Activated CD8-positive, alpha-beta T cell treated with anti-CD3 and anti-CD28 coated beads for 36 hours (primary cell): ENCODE results near the gene PAIP1. TPM values are rescaled to one million over a fixed set of nuclear protein-coding genes. Genes with fewer than 3 reads are reported as not detected.

Experiments
- ATAC-seq: fragments of 200-7000 bp; cut with Tn5 transposase; one replicate; pipeline ENCODE4 v1.10.0; 2021; ENCODE audit warnings: mild to moderate bottlenecking, moderate library complexity
- CTCF ChIA-PET: fragments of 350-600 bp; sonication (Branson Sonifier 250); formaldehyde crosslinking; loops from one replicate; lab custom pipeline; 2021; ENCODE audit warnings: antibody characterized with exemption; lab: Charles Lee
- POLR2A ChIA-PET: fragments of 350-600 bp; sonication (Branson Sonifier 250); formaldehyde crosslinking; loops from one replicate; lab custom pipeline; 2021; ENCODE audit warnings: antibody characterized with exemption; lab: Charles Lee
- DNase-seq: peaks from one replicate; pipeline ENCODE4 v3.0.0-alpha.2; 2020
- H3K27ac Mint-ChIP-seq: one replicate; pipeline ENCODE4 v1.8.0; 2021; ENCODE audit warnings: mild to moderate bottlenecking, mixed read lengths
- H3K27me3 Mint-ChIP-seq: one replicate; pipeline ENCODE4 v1.8.0; 2021; ENCODE audit warnings: mixed read lengths
- H3K36me3 Mint-ChIP-seq: one replicate; pipeline ENCODE4 v1.8.0; 2021; ENCODE audit warnings: low read depth, mixed read lengths
- H3K4me1 Mint-ChIP-seq: one replicate; pipeline ENCODE4 v1.8.0; 2021; ENCODE audit warnings: low read depth, mixed read lengths
- H3K4me3 Mint-ChIP-seq: one replicate; pipeline ENCODE4 v1.8.0; 2021; ENCODE audit warnings: mild to moderate bottlenecking, moderate library complexity, mixed read lengths
- H3K9me3 Mint-ChIP-seq: one replicate; pipeline ENCODE4 v1.8.0; 2021; ENCODE audit warnings: mixed read lengths
- CTCF ChIP-seq: fragments of 200-600 bp; IDR thresholded peaks from one replicate; pipeline ENCODE4 v1.8.0; 2022; ENCODE audit warnings: antibody characterized with exemption, mild to moderate bottlenecking
- intact Hi-C: fragments of 100-400 bp; cut with micrococcal nuclease; formaldehyde crosslinking; loops from one replicate; pipeline ENCODE4 v1.10.0; 2022
- total RNA-seq, 2 experiments: library from RNA; stranded (reverse); gene quantifications; one replicate each; pipeline ENCODE4 v1.2.3, GENCODE V29; 2021

PAIP1 gene
- total RNA-seq, 2 experiments from 2014 or later = 43.6 to 44.6 TPM

- Mint-ChIP-seq H3K4me1 (peaks cover 20% of the 10 kb centered on the region), H3K4me3 (no peak overlapping the region), H3K27me3 (no peaks in the 10 kb centered on the region), H3K36me3 (peaks cover 41% of the 10 kb centered on the region), H3K9me3 (no peaks in the 10 kb centered on the region), H3K27ac (no peak overlapping the region)
- DNase-seq (no peak), ATAC-seq (no peak)
- POLR2A ChIA-PET = interaction anchor here (1.0 to 1.6 kb wide), 2 partner anchors 9 to 56 kb away, joined by 3 to 7 read pairs; partner anchors contain the start of gene NNT
- CTCF ChIA-PET = no interaction called here
- no peak for TF ChIP-seq CTCF
- intact Hi-C loops = no loop called here
Observed at GRCh38 chr5:43547532-43547931, 9.3 kb downstream of the PAIP1 start.

GRCh38 chr5:43543434-43543833, 13.4 kb downstream of the PAIP1 start:
- Mint-ChIP-seq H3K4me3 (no peak overlapping the region), H3K27me3 (no peaks in the 10 kb centered on the region), H3K36me3 (peaks cover 39% of the 10 kb centered on the region), H3K4me1 (peaks cover 15% of the 10 kb centered on the region), H3K9me3 (no peaks in the 10 kb centered on the region), H3K27ac (no peak overlapping the region)
- DNase-seq (no peak), ATAC-seq (no peak)
- CTCF ChIA-PET = interaction anchor here (0.6 to 1.6 kb wide), 2 partner anchors 41 to 67 kb away, joined by 3 to 4 read pairs; no protein-coding TSS in a partner anchor
- intact Hi-C loops = no loop called here
- TF ChIP-seq CTCF = no peak
- POLR2A ChIA-PET = interaction anchor here (0.9 to 2.1 kb wide), 2 partner anchors 13 to 28 kb away, joined by 3 to 14 read pairs; partner anchors contain the start of genes C5orf34 and PAIP1

- Mint-ChIP-seq H3K4me3 (no peak overlapping the region), H3K36me3 (peaks cover 39% of the 10 kb centered on the region), H3K9me3 (no peaks in the 10 kb centered on the region), H3K27me3 (no peaks in the 10 kb centered on the region), H3K4me1 (peaks cover 13% of the 10 kb centered on the region), H3K27ac (no peak overlapping the region)
- intact Hi-C loops = no loop called here
- DNase-seq (no peak), ATAC-seq (no peak)
- TF ChIP-seq CTCF = no peak
- ChIA-PET POLR2A (interaction anchor here (0.7 to 1.0 kb wide), 3 partner anchors 10 to 18 kb away, joined by 3 to 4 read pairs (median 3); no protein-coding TSS in a partner anchor), CTCF (interaction anchor here (1.4 to 2.5 kb wide), 3 partner anchors 10 to 15 kb away, joined by 3 to 16 read pairs (median 6); no protein-coding TSS in a partner anchor)
Observed at GRCh38 chr5:43540746-43541145, 16.1 kb downstream of the PAIP1 start.

- H3K36me3 Mint-ChIP-seq = peaks cover 41% of the 10 kb centered on the region
- no peak for TF ChIP-seq CTCF
- no peak for DNase-seq
- H3K27ac Mint-ChIP-seq = no peak overlapping the region
- CTCF ChIA-PET = no interaction called here
- H3K9me3 Mint-ChIP-seq = no peaks in the 10 kb centered on the region
- no peaks in the 10 kb centered on the region for H3K27me3 Mint-ChIP-seq
- POLR2A ChIA-PET = no interaction called here
- peaks cover 13% of the 10 kb centered on the region for H3K4me1 Mint-ChIP-seq
- H3K4me3 Mint-ChIP-seq = no peak overlapping the region
- ATAC-seq = no peak
- intact Hi-C loops = no loop called here
Observed at GRCh38 chr5:43536972-43537371, 19.9 kb downstream of the PAIP1 start.

GRCh38 chr5:43533646-43534045, 23.2 kb downstream of the PAIP1 start:
- H3K9me3 Mint-ChIP-seq = no peaks in the 10 kb centered on the region
- ATAC-seq = peak; percentile 17
- POLR2A ChIA-PET = no interaction called here
- CTCF ChIA-PET = no interaction called here
- intact Hi-C loops = no loop called here
- peak; percentile 4 for DNase-seq
- H3K27me3 Mint-ChIP-seq = no peaks in the 10 kb centered on the region
- no peak overlapping the region for H3K4me3 Mint-ChIP-seq
- TF ChIP-seq CTCF = no peak
- H3K36me3 Mint-ChIP-seq = peaks cover 40% of the 10 kb centered on the region
- H3K27ac Mint-ChIP-seq = peak overlapping the region; percentile 47
- peaks cover 9% of the 10 kb centered on the region for H3K4me1 Mint-ChIP-seq
